PC-9 (cell line): ENCODE data around the gene BRCA1. TPM values are rescaled to one million over a fixed set of nuclear protein-coding genes. Genes with fewer than 3 reads are reported as not detected.

ENCODE experiments used
- BruUV-seq: library from RNA; stranded (reverse); fragments of 400-500 nt; replicated peaks from 2 replicates; lab custom pipeline; 2021; lab: Mats Ljungman, UMichigan
- CTCF ChIA-PET: fragments of 300-600 bp; sonication (Branson Sonifier 250); formaldehyde crosslinking; loops from one replicate; lab custom pipeline; 2022; ENCODE audit warnings: antibody characterized with exemption; lab: Charles Lee
- POLR2A ChIA-PET: fragments of 300-600 bp; sonication (Branson Sonifier 250); formaldehyde crosslinking; loops from one replicate; lab custom pipeline; 2022; ENCODE audit warnings: antibody characterized with exemption; ENCODE audit not compliant: unreplicated experiment; lab: Charles Lee
- DNase-seq, 2 experiments: peaks; one replicate each; pipeline versions ENCODE4 v3.0.0 to v3.0.0-alpha.2; 2015 to 2022; ENCODE audit warnings: mixed read lengths in 1 of 2
- H2AFZ ChIP-seq: fragments of 200-600 bp; sonication (generic); 2 replicates; pipeline ENCODE4 v1.8.1; 2017; ENCODE audit warnings: antibody characterized with exemption
- H3F3A ChIP-seq: fragments of 200-600 bp; sonication (generic); 2 replicates; pipeline ENCODE4 v1.8.1; 2017; ENCODE audit warnings: antibody characterized with exemption, mild to moderate bottlenecking, low read depth; ENCODE audit not compliant: insufficient read depth
- H3K27ac ChIP-seq: fragments of 200-600 bp; sonication (generic); 2 replicates; pipeline ENCODE4 v1.6.1; 2016; ENCODE audit warnings: mixed run types
- H3K27me3 ChIP-seq: fragments of 200-600 bp; sonication (generic); 2 replicates; pipeline ENCODE4 v1.6.1; 2016; ENCODE audit warnings: low read depth, mixed run types; ENCODE audit not compliant: insufficient read depth
- H3K36me3 ChIP-seq: fragments of 200-600 bp; sonication (generic); 2 replicates; pipeline ENCODE4 v1.6.1; 2016; ENCODE audit warnings: low read depth, mixed run types
- H3K4me1 ChIP-seq: fragments of 200-600 bp; sonication (generic); replicated peaks from 2 replicates; pipeline ENCODE4 v1.6.1; 2016; ENCODE audit warnings: mixed run types; ENCODE audit not compliant: insufficient read depth
- H3K4me2 ChIP-seq: fragments of 200-600 bp; sonication (generic); 2 replicates; pipeline ENCODE4 v1.6.1; 2017; ENCODE audit warnings: mixed run types
- H3K4me3 ChIP-seq: fragments of 200-600 bp; sonication (generic); 2 replicates; pipeline ENCODE4 v1.6.1; 2016; ENCODE audit warnings: mixed run types
- H3K79me2 ChIP-seq: fragments of 200-600 bp; sonication (generic); 2 replicates; pipeline ENCODE4 v1.6.1; 2017; ENCODE audit warnings: low read depth, mixed run types
- H3K9me2 ChIP-seq: fragments of 200-600 bp; sonication (generic); 2 replicates; pipeline ENCODE4 v1.8.1; 2017; ENCODE audit warnings: mild to moderate bottlenecking; ENCODE audit not compliant: insufficient read depth
- H3K9me3 ChIP-seq: fragments of 200-600 bp; sonication (generic); 2 replicates; pipeline ENCODE4 v1.8.1; 2016; ENCODE audit warnings: low read depth; ENCODE audit not compliant: insufficient read depth
- H4K20me1 ChIP-seq: fragments of 200-600 bp; sonication (generic); 2 replicates; pipeline ENCODE4 v1.8.1; 2017; ENCODE audit not compliant: insufficient read depth
- EZH2 ChIP-seq: fragments of 200-600 bp; sonication (generic); IDR thresholded peaks from 2 replicates; pipeline ENCODE4 v1.8.0; 2017; ENCODE audit warnings: antibody characterized with exemption, low read depth
- intact Hi-C: fragments of 100-400 bp; cut with micrococcal nuclease; formaldehyde crosslinking; loops from one replicate; pipeline ENCODE4 v1.10.0; 2022; ENCODE audit not compliant: unreplicated experiment
- total RNA-seq: library from RNA; stranded (reverse); gene quantifications from 2 replicates; pipeline ENCODE4 v1.2.3, GENCODE V29; 2021
- TF ChIP-seq, protein P1 (sequence below): fragments of 200-600 bp; sonication (generic); conservative IDR thresholded peaks from 2 replicates; pipeline ENCODE4 v1.6.1; 2017; ENCODE audit warnings: mixed run types, antibody characterized with exemption, mild to moderate bottlenecking, moderate library complexity

Gene BRCA1
- total RNA-seq, 1 experiment from 2014 or later = 52.0 TPM

DNA sequence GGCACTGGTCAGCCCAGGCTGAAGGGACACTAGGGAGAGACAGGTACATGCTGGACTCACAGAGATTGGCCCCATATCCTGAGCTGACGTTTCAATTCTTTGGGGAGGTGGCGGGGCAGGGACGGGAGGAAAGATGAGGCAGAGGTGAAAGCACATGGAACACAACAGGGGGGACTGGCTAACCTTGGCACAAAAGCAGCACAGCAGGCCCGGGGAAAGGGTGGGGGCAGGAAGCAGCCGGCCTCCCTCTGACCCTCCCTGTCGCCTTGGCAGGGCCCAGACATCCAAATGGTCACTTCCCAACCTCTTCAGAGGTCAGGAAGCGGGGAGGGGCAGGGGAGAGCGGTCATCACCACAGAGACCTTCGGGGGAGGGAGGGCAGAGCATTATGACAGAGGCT is 109.6 kb downstream of the BRCA1 start:
- POLR2A ChIA-PET = no interaction called here
- H2AFZ ChIP-seq = no peak overlapping the region
- H3K36me3 ChIP-seq = peaks cover 22% of the 10 kb centered on the region
- no peaks in the 10 kb centered on the region for H3K27me3 ChIP-seq
- H3K79me2 ChIP-seq = peaks cover 18% of the 10 kb centered on the region
- no peaks in the 10 kb centered on the region for H3K9me2 ChIP-seq
- CTCF ChIA-PET = no interaction called here
- peaks cover 24% of the 10 kb centered on the region for H3K4me1 ChIP-seq
- intact Hi-C loops = no loop called here
- no peaks in the 10 kb centered on the region for H3K9me3 ChIP-seq
- H4K20me1 ChIP-seq = no peaks in the 10 kb centered on the region; the same call in 1 of the 2 replicates
- no peak overlapping the region for H3K4me2 ChIP-seq
- TF ChIP-seq, protein P1, sequence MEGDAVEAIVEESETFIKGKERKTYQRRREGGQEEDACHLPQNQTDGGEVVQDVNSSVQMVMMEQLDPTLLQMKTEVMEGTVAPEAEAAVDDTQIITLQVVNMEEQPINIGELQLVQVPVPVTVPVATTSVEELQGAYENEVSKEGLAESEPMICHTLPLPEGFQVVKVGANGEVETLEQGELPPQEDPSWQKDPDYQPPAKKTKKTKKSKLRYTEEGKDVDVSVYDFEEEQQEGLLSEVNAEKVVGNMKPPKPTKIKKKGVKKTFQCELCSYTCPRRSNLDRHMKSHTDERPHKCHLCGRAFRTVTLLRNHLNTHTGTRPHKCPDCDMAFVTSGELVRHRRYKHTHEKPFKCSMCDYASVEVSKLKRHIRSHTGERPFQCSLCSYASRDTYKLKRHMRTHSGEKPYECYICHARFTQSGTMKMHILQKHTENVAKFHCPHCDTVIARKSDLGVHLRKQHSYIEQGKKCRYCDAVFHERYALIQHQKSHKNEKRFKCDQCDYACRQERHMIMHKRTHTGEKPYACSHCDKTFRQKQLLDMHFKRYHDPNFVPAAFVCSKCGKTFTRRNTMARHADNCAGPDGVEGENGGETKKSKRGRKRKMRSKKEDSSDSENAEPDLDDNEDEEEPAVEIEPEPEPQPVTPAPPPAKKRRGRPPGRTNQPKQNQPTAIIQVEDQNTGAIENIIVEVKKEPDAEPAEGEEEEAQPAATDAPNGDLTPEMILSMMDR = no peak
- TF ChIP-seq EZH2 = no peak
- no peak overlapping the region for H3K4me3 ChIP-seq
- BruUV-seq = TSS peak; percentile 19
- no peak for DNase-seq
- peaks cover 32% of the 10 kb centered on the region for H3F3A ChIP-seq
- H3K27ac ChIP-seq = no peak overlapping the region

DNA sequence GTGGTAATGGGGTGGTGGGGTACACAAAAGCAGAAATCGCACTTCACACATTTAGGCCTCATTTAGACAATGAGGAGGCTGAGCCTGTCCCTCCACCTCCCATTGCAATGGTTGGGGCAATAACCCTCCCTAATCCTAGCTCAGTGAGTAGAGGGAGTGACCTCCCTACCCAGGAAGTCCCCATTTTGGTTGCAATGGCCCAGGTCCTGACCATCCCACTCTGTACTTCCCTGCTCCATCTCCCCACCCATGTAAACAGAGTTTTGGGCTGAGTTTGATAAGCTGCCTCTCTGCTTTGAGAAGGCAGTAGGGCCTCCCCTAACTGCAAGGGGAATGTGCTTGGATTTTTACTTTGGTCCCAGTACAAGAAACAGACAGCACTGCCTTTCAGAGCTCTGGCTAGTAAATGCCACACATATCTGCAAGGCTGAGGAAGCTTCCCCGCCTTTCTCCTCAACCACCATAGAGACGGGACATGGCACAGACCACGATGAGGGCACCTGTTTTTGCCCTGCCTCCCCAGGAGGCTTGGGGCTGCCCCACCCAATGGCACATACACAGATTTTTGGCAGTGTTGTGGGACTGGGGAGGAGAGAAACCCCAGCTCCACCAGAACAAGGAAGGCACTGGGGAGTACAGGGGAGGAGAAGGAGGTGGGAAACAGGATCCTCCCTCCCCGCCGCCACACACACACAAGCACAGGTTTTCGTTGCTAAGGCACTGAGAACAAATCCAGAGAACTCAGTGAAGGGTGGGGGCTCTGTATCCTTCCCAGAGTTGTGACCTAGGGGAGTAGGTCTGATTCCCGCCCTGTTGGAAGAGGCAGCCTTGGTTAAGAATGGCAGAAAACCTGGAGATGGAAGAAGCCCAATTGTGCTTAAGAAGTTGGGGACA is 110.3 kb downstream of the BRCA1 start:
- Histone ChIP-seq H3F3A (peaks cover 32% of the 10 kb centered on the region), H2AFZ (no peak overlapping the region), H3K4me3 (no peak overlapping the region), H3K9me2 (no peaks in the 10 kb centered on the region), H3K4me1 (peaks cover 24% of the 10 kb centered on the region), H3K79me2 (peaks cover 11% of the 10 kb centered on the region), H3K9me3 (no peaks in the 10 kb centered on the region), H3K36me3 (peaks cover 22% of the 10 kb centered on the region), H3K27ac (no peak overlapping the region), H3K4me2 (no peak overlapping the region), H3K27me3 (no peaks in the 10 kb centered on the region), H4K20me1 (no peaks in the 10 kb centered on the region)
- ChIA-PET POLR2A (interaction anchor here (0.6 kb wide), 1 partner anchor 41 kb away, joined by 3 read pairs; no protein-coding TSS in a partner anchor), CTCF (no interaction called here)
- BruUV-seq = no TSS peak
- TF ChIP-seq, protein P1 = no peak
- no peak for TF ChIP-seq EZH2
- no peak for DNase-seq
- intact Hi-C loops = no loop called here

GRCh38 chr17:43014020-43014648 is 111.0 kb downstream of the BRCA1 start:
- Histone ChIP-seq H3K4me3 (no peak overlapping the region), H3K4me2 (no peak overlapping the region), H3K4me1 (peaks cover 32% of the 10 kb centered on the region), H3K27ac (no peak overlapping the region), H4K20me1 (no peaks in the 10 kb centered on the region), H3F3A (peaks cover 32% of the 10 kb centered on the region), H3K79me2 (peaks cover 7% of the 10 kb centered on the region), H3K27me3 (no peaks in the 10 kb centered on the region), H3K9me2 (no peaks in the 10 kb centered on the region), H2AFZ (no peak overlapping the region), H3K9me3 (no peaks in the 10 kb centered on the region), H3K36me3 (peaks cover 22% of the 10 kb centered on the region)
- no TSS peak for BruUV-seq
- no peak for DNase-seq
- no peak for TF ChIP-seq EZH2
- TF ChIP-seq, protein P1 = no peak
- CTCF ChIA-PET = no interaction called here
- intact Hi-C loops = no loop called here
- POLR2A ChIA-PET = no interaction called here
